AG04450 (cell line): Measurements from ENCODE around the gene MED12. TPM values are rescaled to one million over a fixed set of nuclear protein-coding genes. Genes with fewer than 3 reads are reported as not detected.

ENCODE experiments used
- CTCF ChIA-PET: fragments of 300-600, 350-600 bp; formaldehyde crosslinking; extraction: SDS; loops from one replicate; lab custom pipeline; 2022; ENCODE audit warnings: antibody characterized with exemption, inconsistent platforms; lab: Charles Lee
- POLR2A ChIA-PET: fragments of 350-600 bp; formaldehyde crosslinking; extraction: SDS; loops from one replicate; lab custom pipeline; 2021; ENCODE audit warnings: antibody characterized with exemption, inconsistent platforms; lab: Yijun Ruan, JAX
- DNase-seq: peaks from one replicate; pipeline ENCODE4 v3.0.0-alpha.2; 2011; ENCODE audit warnings: low read depth, low spot score
- H3K27ac ChIP-seq: one replicate; pipeline ENCODE4 v1.5.1; 2012; ENCODE audit warnings: low read depth, low read length, control low read depth
- H3K27me3 ChIP-seq: one replicate; pipeline ENCODE4 v1.6.0; 2012; ENCODE audit warnings: low read length; ENCODE audit not compliant: control insufficient read depth, insufficient read depth
- H3K4me3 ChIP-seq: 2 replicates; pipeline ENCODE4 v1.5.1; 2011; ENCODE audit warnings: mild to moderate bottlenecking, low read depth, low read length, control low read depth
- H3K9me3 ChIP-seq: 2 replicates; pipeline ENCODE4 v1.5.1; 2012; ENCODE audit warnings: low read length; ENCODE audit not compliant: control insufficient read depth, insufficient read depth
- CTCF ChIP-seq: IDR thresholded peaks from 2 replicates; pipeline ENCODE4 v1.5.1; 2011; ENCODE audit warnings: low read depth, low read length, control low read depth, inconsistent platforms
- polyA plus RNA-seq: library from polyadenylated mRNA; depleted of rRNA; stranded (reverse); fragments of >200 nt; gene quantifications from 2 replicates; pipeline ENCODE4 v1.2.3, GENCODE V29; 2011

MED12 gene
- polyA plus RNA-seq, 1 experiment, result 12.7 TPM

GRCh38 chrX:71128915-71129765, 10.7 kb downstream of the MED12 start:
- no peak overlapping the region for H3K27ac ChIP-seq
- POLR2A ChIA-PET, result no interaction called here

GRCh38 chrX:71131510-71131909, 13.1 kb downstream of the MED12 start:
- no peaks in the 10 kb centered on the region for H3K27me3 ChIP-seq
- no peak for TF ChIP-seq CTCF
- DNase-seq, result no peak
- ChIA-PET POLR2A (no interaction called here), CTCF (interaction anchor here (0.8 kb wide), 1 partner anchor 134 kb away, joined by 3 read pairs; no protein-coding TSS in a partner anchor)
- H3K4me3 ChIP-seq, result no peak overlapping the region
- no peak overlapping the region for H3K27ac ChIP-seq
- no peaks in the 10 kb centered on the region for H3K9me3 ChIP-seq

More at GRCh38 chrX:71128915-71129765, 10.7 kb downstream of the MED12 start:
- Histone ChIP-seq H3K27me3 (no peaks in the 10 kb centered on the region), H3K4me3 (no peak overlapping the region), H3K9me3 (no peaks in the 10 kb centered on the region)
- DNase-seq, result no peak
- TF ChIP-seq CTCF, result peak; percentile 79
- CTCF ChIA-PET, result interaction anchor here (0.5 to 2.7 kb wide), 14 partner anchors 10 to 839 kb away, joined by 3 to 16 read pairs (median 4); partner anchors contain the start of gene MED12

DNA sequence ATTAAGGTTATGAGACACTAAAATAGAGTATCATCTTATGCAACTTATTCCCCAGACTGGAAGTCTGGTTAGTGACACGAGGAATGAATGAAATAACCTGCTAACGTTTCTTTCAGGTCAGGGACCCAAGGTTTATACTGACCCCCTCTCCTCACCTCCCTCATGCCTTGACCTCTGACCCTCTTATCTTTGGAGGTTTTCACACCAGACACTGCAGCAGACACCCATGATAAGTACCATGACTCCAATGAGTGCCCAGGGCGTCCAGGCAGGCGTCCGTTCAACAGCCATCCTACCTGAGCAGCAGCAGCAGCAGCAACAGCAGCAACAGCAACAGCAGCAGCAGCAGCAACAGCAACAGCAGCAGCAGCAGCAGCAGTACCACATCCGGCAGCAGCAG, 22.0 kb downstream of the MED12 start:
- Histone ChIP-seq H3K27ac (no peak overlapping the region), H3K27me3 (no peaks in the 10 kb centered on the region), H3K9me3 (no peaks in the 10 kb centered on the region), H3K4me3 (no peak overlapping the region)
- ChIA-PET POLR2A (no interaction called here), CTCF (interaction anchor here (2.4 kb wide), 1 partner anchor 11 kb away, joined by 8 read pairs; no protein-coding TSS in a partner anchor)
- no peak for DNase-seq
- TF ChIP-seq CTCF, result no peak

DNA sequence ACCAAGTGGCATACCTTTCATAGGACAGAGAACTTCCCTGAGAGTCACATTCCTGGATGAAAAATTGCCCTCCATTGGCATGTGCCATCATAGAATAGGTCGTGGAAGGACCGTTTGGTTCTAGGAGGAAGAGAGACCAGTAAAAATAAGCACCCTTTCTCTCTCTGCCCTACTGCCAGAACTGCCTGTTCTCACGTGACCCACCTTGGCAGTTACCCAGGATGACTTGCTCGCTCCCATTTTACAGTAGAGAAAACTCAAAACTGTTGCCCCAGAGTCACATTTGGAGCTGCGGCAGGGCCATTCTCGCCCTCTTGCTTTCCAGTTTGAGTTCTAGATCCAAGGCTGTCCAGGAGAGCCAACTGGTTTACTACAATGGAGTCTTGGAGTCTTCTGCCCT, 25.1 kb downstream of the MED12 start:
- no peaks in the 10 kb centered on the region for H3K27me3 ChIP-seq
- no peak for TF ChIP-seq CTCF
- ChIA-PET POLR2A (no interaction called here), CTCF (no interaction called here)
- H3K4me3 ChIP-seq, result no peak overlapping the region
- no peaks in the 10 kb centered on the region for H3K9me3 ChIP-seq
- H3K27ac ChIP-seq, result no peak overlapping the region
- no peak for DNase-seq

- TF ChIP-seq CTCF, result no peak
- peak within 1 kb of the TSS; percentile 29; the same call in 1 of the 2 replicates for H3K4me3 ChIP-seq
- no peaks in the 10 kb centered on the region for H3K9me3 ChIP-seq
- ChIA-PET POLR2A (no interaction called here), CTCF (no interaction called here)
- DNase-seq, result no peak
- H3K27me3 ChIP-seq, result no peaks in the 10 kb centered on the region
- H3K27ac ChIP-seq, result no peak within 1 kb of the TSS
These were observed 26.3 kb downstream of the MED12 start, which contains the start of gene NLGN3 for GRCh38 chrX:71144651-71145050. Gene NLGN3, plus strand, starts transcription at chrX:71144841. Its CDS starts 2,909 bp downstream, at chrX:71147750.
